Measurements from ENCODE around the gene CBX6.

Gene CBX6

GRCh38 chr22:38852522-38852921 lies 19.5 kb downstream of the CBX6 start:
- DNase-seq (ENCODE audit: low read depth), result no peak
- TF ChIP-seq, protein P1, sequence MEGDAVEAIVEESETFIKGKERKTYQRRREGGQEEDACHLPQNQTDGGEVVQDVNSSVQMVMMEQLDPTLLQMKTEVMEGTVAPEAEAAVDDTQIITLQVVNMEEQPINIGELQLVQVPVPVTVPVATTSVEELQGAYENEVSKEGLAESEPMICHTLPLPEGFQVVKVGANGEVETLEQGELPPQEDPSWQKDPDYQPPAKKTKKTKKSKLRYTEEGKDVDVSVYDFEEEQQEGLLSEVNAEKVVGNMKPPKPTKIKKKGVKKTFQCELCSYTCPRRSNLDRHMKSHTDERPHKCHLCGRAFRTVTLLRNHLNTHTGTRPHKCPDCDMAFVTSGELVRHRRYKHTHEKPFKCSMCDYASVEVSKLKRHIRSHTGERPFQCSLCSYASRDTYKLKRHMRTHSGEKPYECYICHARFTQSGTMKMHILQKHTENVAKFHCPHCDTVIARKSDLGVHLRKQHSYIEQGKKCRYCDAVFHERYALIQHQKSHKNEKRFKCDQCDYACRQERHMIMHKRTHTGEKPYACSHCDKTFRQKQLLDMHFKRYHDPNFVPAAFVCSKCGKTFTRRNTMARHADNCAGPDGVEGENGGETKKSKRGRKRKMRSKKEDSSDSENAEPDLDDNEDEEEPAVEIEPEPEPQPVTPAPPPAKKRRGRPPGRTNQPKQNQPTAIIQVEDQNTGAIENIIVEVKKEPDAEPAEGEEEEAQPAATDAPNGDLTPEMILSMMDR (IDR thresholded peaks at IDR 0.05; ENCODE audit: insufficient read depth, low read depth, low read length, missing control alignments), result no peak
- no peak overlapping the region for H3K4me3 ChIP-seq (ENCODE audit: low read length)

GRCh38 chr22:38850941-38851849 lies 20.8 kb downstream of the CBX6 start:
- DNase-seq (ENCODE audit: low read depth), result peak; percentile 85
- TF ChIP-seq, protein P1 (IDR thresholded peaks at IDR 0.05; ENCODE audit: insufficient read depth, low read depth, low read length, missing control alignments), result no peak
- H3K4me3 ChIP-seq (ENCODE audit: low read length), result no peak overlapping the region

GRCh38 chr22:38850399-38850798 lies 21.6 kb downstream of the CBX6 start:
- no peak overlapping the region for H3K4me3 ChIP-seq (ENCODE audit: low read length)
- TF ChIP-seq, protein P1 (IDR thresholded peaks at IDR 0.05; ENCODE audit: insufficient read depth, low read depth, low read length, missing control alignments), result no peak

DNA sequence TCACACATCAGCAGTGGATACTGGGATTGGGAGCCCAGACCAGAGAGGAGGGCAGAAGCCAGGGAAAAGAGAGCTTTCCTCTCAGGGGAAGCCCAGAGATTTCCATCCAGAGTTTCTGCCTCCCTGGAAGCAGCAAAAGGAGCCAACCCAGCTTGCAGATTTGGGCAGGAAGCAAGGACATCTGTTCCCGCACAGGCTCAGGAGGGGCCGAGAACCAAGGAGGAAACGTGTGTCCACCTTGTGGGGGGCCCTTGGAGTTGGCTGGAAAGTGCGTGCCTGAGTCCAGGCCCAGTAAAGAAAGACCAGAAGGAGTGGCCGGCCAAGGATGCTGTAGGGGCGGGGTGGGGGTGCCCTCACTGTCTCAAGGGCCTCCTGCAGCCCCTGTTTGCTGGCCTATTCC lies 22.2 kb downstream of the CBX6 start:
- TF ChIP-seq, protein P1 (IDR thresholded peaks at IDR 0.05; ENCODE audit: insufficient read depth, low read depth, low read length, missing control alignments), result no peak
- no peak overlapping the region for H3K4me3 ChIP-seq (ENCODE audit: low read length)
- DNase-seq (ENCODE audit: low read depth), result no peak

More at GRCh38 chr22:38850399-38850798, 21.6 kb downstream of the CBX6 start:
- no peak for DNase-seq (ENCODE audit: low read depth)

- DNase-seq (ENCODE audit: low read depth), result no peak
- no peak overlapping the region for H3K4me3 ChIP-seq (ENCODE audit: low read length)
- TF ChIP-seq, protein P1 (IDR thresholded peaks at IDR 0.05; ENCODE audit: insufficient read depth, low read depth, low read length, missing control alignments), result no peak
Measured at GRCh38 chr22:38846412-38846811, 25.6 kb downstream of the CBX6 start.

DNA sequence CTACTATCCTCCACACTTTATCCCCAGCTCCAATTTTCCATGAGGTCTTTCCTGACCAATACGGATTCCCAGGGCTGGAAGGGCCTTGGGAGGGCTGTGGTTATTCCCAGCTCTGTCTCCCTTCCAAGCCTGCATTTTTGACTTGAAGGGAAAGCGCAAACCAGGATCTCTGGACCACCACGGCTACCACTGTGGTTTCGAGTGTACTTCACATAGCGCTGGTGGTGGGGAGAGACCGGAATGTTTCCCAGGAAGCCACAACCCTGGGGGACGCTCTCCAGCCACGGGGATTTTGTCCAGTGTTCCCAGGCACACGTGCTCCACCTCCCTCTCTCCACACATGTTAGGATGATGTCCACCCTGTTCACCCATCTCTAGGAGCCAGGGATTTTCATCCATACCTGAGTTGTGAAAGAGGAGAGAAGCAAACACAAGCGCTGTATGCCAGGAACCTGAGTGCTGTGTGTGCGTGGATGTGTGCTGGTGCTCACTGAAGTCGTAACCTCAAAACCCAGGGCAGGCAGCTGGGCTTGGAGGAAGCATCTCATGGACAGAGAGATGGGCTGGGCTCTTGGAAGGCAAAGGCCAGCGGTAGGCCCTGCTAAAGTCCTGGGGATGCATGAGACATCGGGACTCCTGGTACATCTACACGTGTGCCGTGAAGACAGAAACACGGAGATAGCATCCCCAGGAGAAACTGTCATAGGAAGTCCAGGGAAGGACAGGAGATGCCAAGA lies 26.8 kb downstream of the CBX6 start:
- no peak for DNase-seq (ENCODE audit: low read depth)
- no peak overlapping the region for H3K4me3 ChIP-seq (ENCODE audit: low read length)

More for the DNA sequence above, 26.8 kb downstream of the CBX6 start:
- TF ChIP-seq, protein P1 (IDR thresholded peaks at IDR 0.05; ENCODE audit: insufficient read depth, low read depth, low read length, missing control alignments), result no peak
